Measurements from ENCODE around the gene C17orf113.
A peak's percentile ranks its signal among the peaks of the same experiment; 100 is the strongest.

GRCh38 chr17:42041619-42042018 lies 8.8 kb downstream of the C17orf113 start:
- no peak for TF ChIP-seq NFIC (IDR thresholded peaks at IDR 0.05)
- no peak for TF ChIP-seq EGR1 (IDR thresholded peaks at IDR 0.05)
- TF ChIP-seq TAF1 (IDR thresholded peaks at IDR 0.05; ENCODE audit: low read depth), result no peak
- no peak for TF ChIP-seq FOXM1 (IDR thresholded peaks at IDR 0.05; ENCODE audit: borderline replicate concordance, low read depth)
- no peak for TF ChIP-seq EP300 (IDR thresholded peaks at IDR 0.05; ENCODE audit: borderline replicate concordance)
- TF ChIP-seq, protein P1, sequence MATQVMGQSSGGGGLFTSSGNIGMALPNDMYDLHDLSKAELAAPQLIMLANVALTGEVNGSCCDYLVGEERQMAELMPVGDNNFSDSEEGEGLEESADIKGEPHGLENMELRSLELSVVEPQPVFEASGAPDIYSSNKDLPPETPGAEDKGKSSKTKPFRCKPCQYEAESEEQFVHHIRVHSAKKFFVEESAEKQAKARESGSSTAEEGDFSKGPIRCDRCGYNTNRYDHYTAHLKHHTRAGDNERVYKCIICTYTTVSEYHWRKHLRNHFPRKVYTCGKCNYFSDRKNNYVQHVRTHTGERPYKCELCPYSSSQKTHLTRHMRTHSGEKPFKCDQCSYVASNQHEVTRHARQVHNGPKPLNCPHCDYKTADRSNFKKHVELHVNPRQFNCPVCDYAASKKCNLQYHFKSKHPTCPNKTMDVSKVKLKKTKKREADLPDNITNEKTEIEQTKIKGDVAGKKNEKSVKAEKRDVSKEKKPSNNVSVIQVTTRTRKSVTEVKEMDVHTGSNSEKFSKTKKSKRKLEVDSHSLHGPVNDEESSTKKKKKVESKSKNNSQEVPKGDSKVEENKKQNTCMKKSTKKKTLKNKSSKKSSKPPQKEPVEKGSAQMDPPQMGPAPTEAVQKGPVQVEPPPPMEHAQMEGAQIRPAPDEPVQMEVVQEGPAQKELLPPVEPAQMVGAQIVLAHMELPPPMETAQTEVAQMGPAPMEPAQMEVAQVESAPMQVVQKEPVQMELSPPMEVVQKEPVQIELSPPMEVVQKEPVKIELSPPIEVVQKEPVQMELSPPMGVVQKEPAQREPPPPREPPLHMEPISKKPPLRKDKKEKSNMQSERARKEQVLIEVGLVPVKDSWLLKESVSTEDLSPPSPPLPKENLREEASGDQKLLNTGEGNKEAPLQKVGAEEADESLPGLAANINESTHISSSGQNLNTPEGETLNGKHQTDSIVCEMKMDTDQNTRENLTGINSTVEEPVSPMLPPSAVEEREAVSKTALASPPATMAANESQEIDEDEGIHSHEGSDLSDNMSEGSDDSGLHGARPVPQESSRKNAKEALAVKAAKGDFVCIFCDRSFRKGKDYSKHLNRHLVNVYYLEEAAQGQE (IDR thresholded peaks at IDR 0.05; ENCODE audit: low read depth), result peak; percentile 63; the same call in 1 of the 2 replicates
- no peak for TF ChIP-seq RAD21 (IDR thresholded peaks at IDR 0.05; ENCODE audit: low read depth)
- no peak for TF ChIP-seq CREB1 (IDR thresholded peaks at IDR 0.05; ENCODE audit: low read depth)
- no peak for TF ChIP-seq YY1 (IDR thresholded peaks at IDR 0.05; ENCODE audit: low read depth)
- no peak for TF ChIP-seq TCF12 (IDR thresholded peaks at IDR 0.05; ENCODE audit: low read depth)

Data from Ishikawa (cell line).